DMS114 treated with DMSO at 0.1 percent for 48 hours (cell line): Measurements from ENCODE around the gene STX16.

Source experiments
- DNase-seq: peaks from one replicate; lab custom pipeline; 2025; ENCODE audit not compliant: unreplicated experiment; lab: John Stamatoyannopoulos, UW

Gene STX16

DNA sequence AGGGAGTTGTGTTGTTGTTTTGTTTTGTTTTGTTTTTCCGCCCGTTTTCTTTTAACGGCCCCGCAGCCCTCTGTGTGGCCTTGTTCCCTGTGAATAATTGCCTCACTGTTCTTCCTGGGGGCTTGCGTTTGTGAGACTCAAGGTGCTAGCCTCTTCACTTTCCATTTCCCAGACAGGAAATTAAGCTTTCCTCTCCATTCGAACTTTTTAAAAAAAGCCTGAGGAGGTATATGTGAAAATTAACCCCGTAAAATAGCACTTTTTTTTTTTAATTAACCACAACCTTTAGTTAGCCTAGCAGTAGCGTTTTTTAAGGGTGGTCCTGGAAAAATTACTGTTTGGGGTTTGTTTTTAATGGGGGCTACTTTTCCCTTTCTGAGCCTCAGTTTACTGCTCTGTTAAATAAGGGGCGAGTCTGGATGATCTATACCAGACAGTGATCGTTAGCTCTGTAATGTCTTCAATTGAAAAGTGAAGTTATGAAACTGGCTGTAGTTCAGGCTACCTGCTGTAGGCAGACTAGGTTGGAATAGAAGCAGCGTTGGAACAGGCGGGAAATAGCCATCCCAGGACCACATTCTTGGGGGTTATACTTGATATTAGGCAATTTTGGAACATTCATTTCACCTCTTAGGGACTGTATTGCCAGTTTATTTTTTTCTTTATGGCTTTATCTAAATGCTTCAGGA, 1.7 kb downstream of the STX16 start:
- DNase-seq, result no peak

DNA sequence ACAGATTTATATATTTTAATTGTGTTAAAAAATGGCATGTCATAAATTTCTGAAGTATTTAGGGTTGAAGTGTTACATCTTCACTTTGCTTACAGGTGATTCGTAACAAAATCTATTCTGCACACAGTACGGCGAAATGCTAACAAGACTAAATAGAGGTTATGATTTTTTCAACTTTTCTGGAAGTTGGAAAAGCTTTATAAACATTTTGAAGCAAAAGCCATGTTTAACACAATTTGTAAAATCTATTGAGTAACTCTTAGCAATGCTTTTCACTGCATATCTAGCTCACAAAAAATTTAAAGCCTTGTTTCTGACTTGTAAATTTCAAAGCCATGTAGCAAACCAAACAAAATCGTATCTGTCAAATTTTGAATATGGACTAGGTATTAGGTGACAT, 3.3 kb downstream of the STX16 start:
- no peak for DNase-seq

DNA sequence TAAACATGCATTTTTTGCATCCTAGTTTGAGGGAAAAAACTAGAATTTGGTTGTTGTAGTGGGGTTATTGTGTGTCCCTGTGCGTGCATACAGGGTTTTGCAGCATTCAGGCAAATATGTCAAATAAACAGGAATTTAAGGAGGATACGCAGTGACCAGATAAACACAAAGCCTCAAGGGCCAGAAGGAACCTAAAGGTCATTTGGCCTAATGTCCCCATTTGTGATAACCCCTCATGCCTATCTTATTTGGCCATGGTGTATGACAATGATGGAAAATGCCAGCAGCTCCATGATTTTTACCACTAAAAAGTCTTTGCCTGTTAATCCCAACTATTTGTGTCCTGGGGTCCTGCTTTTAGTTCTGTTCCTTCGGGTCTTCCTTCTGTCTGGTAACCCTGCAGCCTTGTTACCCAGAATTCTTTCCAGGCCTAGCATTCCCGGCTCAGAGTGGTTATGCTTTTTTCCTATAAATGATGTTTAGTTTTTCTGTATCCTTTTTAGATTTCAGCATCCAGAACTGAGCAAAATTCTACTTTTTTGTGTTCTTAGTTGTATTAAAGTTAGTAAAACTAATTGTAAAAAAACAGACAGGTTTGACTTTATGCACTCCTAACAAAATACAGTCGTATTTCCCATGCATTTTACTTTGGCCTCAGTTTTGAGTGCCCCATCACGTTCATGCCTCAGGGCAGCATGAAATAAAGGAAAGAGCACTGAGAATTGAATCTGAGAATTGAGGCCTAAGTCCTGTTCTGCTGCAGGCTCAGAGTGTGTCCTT, 4.4 kb downstream of the STX16 start:
- no peak for DNase-seq

DNA sequence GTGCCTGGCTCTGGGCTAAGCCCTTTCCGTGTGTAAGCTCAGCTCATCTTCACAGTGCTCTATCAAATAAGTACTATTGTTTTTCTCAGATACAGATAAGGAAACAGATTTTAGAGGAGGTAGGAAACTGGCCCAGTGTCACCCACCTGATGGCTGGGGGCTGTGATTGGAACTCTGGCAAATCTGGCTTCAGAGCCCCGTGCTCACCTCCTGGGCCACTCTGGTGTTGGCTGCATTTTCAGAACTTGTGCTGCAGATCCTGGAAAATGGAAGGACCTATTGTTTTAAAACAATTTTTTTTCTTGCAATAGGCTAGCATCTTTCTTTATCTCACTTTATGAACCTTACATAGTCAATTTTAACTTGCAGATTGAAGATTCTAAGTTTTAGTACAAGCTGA, 5.7 kb downstream of the STX16 start:
- DNase-seq, result no peak

DNA sequence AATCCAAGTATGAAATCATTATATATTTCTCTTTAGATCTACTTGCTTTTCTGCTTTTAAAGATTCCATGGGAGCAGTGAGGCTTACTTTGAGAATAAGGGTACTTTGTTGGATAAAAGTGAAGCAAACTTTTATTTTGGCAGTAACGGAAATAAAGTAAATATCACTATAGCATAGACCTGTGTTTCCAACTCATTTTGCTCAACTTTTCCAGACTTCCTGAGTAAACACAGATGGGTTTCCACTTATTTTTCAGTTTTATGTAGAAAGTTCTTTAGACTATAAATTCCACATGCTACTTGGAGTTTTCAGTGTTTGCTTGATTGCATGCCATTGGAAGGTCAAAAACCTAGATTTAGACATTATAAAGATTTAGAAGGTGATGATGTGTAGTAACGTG, 6.2 kb downstream of the STX16 start:
- no peak for DNase-seq

DNA sequence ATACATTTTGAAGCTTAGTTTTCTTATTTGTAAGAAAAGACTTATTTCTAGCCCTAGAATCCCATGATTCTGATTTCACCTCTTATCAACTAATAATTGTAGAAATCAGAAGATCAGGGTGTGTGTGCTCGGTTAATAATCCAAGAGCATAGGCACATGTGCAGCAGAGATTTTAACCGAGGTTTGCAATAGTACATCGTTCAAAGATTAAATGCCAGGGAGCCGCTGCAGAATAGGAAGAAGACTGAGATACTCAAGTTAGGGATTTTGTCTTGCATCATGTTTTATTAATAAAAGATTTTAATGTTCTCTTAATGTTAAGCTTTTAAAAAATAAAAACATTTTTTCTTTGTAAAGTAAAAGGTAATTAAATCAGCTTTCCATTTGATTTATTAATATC, 6.9 kb downstream of the STX16 start:
- no peak for DNase-seq

DNA sequence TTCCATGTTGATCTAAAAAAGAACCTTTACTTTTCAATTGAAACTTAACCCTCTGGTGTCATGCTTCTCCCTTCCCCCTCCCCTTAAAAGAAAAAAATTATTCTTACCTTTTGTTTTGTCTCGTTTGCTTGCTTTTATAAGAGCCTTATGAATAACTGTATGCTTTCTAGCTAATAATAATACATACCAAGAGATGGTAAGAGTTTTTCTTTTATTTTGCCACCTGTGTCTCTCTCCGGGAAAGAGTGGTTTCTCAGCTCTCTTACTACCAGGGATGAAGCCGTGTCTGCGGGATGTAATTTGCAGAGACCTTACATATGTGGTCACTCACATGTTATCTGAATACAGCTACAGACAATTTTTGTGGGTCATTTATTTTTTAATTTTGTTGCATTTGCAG, 7.7 kb downstream of the STX16 start:
- no peak for DNase-seq

DNA sequence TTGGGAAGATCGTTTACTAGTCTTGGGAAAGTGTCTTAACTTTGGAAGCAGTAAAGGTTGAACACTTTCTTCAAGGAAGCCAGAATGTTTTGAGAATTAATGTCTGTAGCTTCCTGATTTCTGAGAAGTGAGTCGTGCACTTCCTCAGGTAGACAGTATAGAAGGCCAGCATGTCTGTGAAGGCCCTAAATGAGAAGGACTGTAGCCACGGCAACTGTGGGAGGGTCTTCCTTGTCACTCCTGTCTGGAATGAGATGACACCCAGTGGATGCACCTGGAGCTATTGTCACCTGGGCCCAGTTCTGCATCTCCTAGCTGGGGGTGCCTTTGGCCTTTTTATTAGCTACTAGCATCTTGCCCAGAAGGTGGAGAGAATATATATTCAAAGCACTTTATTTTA, 8.8 kb downstream of the STX16 start:
- DNase-seq, result no peak

DNA sequence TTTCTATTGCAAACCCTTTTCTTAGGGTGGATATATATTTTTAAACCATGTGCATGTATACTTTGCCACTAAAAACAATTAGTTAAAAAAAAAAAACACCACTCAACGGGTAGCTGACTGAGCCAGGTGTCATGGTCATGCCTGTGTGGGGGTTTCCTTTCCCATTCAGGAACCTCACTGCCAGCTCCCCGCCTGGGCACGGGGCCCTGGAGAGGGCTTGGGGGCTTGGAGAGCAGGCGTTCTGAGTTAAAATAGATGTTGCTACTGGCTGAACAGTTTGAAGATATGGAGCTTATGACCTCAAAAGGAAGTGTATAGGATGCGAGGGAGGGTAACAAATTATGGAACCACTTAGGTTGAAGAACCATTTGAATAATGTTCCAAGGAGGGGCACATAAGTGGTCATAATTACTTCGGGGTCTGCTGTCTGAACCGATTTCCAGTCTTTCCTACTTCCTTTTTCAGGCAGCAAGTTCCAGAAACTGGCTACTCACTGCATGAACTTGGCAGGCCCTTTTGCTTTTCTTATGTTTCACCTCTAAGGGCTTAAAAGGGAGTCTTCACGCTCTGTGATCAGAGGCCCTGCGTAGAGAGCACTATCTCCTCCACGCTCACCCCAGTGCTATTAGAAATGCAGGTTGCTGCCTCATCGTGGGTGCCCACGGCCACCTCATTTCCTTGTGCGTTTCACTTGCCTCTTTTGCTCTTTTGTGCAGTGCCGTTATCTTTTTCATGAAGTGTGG, 9.9 kb downstream of the STX16 start:
- no peak for DNase-seq

DNA sequence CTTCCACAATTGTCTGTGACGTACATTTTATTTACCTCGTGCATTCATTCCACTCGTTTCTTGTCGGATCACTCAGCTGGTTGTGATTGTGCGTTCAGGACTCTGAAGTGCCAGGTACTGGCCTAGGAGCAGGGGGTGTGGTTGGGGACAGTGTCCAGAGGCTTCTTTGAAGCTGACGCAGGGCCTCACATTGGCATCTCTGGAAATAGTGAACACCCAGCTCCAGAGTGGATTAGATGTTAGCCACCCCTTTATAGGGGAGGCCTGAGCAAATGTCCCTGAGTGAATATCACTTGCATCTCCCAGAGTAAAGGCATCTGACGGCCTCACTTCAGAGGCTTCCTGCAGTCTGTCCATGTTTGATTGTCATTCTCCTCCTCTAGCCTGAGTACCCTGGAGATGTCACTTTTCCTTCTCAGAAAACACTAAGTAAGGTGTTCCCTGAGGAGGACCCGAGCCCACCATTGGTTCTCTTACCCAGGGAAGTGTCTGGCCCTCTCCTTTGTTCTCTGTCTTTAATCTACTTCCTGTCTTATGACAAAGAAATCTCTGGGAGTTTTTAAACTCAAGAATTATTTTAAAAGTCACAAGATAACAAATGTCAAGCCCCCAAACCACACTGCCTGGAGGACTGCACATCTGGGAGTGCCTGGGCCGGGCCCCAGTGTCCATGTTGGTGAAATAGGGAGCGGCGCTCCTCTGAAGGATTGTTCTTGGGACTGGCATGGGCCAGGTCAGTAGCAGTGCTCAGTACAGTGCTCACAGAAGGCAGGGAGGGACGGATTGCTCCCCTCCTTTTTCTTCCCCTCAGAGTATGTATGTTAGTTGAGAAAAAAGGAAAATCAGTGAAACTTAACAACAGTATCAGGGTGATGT, 10.8 kb downstream of the STX16 start:
- DNase-seq, result no peak

DNA sequence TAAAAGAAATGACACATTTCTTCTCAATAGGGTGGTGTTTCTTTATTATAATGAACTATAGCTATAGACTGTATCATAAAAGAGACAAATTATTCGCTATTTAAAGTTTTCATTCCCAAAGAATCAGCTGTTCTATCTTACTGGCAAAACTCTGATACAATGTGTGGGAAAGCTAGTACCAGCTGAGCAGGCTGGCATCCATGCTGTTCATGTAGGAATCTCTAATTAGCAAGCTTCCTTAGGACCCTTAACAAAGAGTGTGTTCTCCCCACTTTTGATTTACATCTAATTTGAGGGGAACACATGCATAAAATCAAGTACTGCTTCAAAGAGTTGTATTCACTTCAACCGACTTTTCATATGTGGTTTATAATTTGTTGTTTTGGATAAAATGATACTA, 13.2 kb downstream of the STX16 start:
- DNase-seq, result no peak

DNA sequence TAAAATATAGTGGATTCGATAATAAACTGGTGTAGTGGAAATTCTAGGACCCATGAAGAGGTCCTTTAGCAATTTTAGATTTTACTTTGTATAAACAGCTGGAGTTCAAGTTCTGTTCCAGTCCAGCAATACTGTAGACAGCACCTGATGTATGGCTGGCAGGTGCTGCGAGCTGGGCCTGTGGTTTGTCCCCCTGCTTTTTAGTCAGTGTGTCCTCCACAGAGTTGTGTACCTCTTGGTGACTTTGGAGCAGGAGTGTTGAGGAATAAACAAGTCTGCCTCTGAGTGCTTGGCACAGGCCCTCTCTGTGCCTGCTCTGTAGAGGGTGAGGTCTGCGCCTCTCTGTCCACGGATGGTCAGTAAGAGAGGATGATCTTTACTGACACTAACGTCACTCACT, 13.8 kb downstream of the STX16 start:
- DNase-seq, result no peak

DNA sequence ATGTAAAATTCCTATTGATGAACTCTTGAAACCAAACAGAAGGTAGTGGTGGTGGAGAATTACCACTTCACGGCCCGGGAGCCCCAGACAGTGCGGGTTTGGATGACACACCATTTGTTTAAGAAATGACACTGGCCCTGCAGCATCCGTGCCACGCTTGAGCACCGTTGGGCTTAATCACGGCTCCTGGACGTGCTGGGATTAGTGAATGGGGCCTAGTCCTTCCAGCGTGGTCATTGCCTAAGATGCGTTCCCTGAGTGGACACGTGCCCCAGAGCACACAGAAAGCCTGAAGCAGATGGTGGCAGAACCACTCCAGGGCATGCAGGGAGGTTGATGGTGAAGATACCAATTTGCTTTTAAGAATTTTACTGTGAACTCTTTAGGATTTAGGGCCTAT, 14.5 kb downstream of the STX16 start:
- DNase-seq, result no peak

DNA sequence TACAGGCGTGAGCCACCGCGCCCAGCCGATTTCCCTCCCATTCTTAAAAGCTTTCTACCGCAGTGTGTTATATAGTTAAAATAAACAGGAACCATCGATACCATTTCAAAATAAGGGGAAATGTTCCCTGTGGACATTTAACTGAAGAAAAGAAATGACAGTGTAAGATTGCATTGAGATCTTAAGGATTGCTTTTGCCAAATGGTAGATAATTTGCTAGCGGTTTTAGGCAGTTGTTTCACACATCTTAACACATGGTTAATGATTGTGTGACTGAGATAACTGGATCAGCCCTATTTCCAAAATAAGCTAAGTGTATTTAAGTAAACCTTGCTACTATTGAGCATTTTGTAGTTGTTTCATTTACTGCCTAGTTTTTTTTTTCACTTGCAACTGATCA, 15.6 kb downstream of the STX16 start:
- no peak for DNase-seq

DNA sequence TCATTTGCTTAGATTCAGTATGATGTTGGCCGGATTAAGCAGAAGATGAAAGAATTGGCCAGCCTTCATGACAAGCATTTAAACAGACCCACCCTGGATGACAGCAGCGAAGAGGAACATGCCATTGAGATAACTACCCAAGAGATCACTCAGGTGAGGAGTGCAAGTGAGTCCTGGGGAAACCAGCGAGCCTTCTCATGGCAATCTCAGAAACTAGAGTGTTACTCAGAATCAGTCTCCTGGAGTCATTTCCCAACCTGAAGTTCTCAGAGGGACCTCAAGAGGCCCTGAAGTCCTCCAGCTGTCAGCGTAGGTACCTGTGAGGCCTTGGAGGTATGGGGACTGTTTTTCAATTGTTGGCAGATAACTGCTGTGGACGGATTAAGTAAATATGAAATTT, 16.9 kb downstream of the STX16 start:
- no peak for DNase-seq

DNA sequence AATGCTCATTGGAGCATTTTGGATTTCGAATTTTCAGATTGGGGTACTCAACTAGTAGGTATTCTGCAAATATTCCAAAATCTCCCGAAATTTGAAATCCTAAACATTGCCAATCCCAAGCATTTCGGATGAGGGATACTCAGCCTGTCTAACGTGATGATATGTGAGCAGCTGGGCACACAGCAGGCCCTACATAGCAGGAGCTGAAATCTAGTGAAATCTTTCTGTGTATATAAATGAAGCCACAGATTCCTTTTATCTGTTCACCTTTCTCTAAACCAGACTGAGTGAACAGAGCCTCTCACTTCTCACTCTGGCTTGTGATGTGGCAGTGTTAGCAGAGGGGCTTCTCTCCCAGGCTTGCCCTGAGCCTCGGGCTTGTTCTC, 17.8 kb downstream of the STX16 start:
- no peak for DNase-seq

DNA sequence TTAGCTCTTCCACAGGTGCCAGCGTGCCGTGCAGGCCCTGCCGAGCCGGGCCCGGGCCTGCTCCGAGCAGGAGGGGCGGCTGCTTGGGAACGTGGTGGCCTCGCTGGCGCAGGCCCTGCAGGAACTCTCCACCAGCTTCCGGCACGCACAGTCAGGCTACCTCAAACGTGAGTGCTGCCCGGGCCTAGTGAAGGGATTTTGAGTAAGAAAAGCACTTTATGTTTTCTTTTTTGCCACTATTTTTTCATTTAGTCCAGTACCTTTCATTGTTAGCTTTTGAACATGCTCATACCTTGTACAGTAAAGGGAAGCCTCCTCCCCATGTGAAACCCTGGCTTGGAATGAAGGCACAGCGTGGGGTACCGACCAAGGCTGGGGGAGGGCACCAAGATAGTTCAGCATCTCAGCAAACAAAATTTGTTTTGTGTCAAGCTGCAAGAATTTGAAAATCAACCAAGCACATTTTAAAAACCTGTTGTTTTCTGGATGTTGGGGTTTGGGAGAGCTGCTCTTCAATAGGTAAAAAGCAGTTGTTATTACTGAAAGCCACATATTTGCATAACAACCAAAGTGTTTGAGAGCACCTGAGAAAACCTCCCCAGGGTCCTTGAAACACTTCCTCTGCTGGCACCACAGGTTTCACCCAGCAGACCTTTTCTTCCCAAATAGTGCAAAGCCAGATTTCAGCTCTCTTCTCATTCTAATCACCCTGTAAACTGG, 18.4 kb downstream of the STX16 start:
- DNase-seq, result no peak

DNA sequence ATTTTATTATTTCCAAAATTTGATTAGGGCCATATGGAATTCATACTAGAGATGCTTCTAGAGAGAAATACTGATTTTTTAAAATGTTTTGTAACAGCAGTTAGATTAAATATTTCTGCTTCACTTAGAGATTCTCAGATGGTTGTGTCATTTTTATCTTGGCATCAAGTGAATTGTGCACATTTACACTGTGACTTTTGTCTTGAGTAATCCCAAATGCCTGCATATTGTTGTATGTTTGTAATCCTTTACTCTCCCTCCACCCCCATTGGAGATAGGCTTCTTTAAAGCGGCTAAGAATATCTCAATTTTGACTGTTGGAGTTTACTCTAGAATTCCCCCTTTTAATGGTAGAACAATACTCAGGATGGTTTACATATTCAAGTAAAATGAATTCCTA, 19.0 kb downstream of the STX16 start:
- no peak for DNase-seq

DNA sequence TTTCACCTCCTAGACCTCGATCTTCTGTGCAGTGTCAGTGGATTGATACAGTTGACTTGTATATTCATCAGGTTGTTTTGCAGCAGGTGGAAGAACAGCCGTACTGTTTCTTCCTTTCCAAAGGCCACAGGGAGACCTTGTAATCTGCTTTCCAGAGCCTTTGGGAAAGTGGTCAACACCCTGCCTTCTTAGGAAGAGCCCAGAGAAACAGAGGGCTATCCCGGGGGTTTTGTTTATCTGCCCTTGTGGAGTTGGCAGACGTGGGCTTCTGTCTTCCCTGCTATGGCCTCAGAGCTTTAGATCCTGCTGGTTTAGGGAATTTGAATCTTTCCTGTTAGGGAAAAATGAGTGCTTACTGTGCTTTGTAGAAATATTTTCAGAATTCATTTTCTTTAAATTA, 19.6 kb downstream of the STX16 start:
- no peak for DNase-seq

DNA sequence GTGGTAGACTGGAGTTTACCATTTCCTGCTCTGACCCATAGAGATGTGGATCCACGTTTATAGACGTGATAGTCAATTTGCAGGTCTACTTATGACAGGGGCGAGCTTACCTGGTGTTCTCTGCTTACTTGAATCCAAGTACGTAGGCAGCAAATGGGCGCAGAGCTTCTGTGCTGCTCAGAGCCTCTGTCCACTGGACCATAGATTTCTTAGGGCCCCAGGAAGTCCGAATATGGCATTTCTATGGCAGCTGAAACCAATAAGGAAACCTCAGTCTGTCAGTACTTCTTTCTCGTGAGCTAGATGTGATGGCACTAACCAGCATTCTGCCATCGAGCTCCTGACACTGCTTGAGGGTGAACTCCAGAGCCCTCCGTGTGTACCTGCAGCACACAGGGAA, 22.0 kb downstream of the STX16 start:
- no peak for DNase-seq

DNA sequence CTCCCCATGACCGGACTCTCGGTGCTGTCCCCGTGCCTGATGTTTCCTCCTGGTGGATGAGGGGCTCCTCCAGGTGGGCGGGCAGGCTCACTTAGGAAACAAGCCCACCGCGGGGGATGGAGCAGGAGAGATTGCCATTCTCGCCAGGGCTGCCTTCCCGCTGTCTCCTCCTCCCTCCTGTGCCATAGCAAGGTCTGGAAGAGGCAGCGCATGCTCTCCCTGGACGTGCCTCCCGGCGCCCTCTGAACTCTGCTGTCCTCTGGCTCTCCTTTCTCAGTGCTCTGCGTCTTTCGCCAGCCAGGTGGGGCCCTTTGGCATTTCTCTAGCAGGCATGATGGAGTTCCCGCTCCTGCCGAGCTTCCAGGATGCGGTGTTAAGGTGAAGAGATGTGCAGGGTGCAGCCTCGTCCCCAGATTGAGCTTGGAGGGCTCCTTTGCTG, 24.1 kb downstream of the STX16 start:
- DNase-seq, result no peak
